GM23338 (cell line): ENCODE results near the gene KLK12. TPM values are rescaled to one million over a fixed set of nuclear protein-coding genes. Genes with fewer than 3 reads are reported as not detected.

Experiments used
- ATAC-seq: fragments of 200-7000 bp; cut with Tn5 transposase; 3 replicates; pipeline ENCODE4 v1.9.1; 2020
- DNase-seq: peaks from one replicate; pipeline ENCODE4 v3.0.0-alpha.2; 2015; ENCODE audit warnings: low spot score
- H2AFZ ChIP-seq: fragments of 200-600 bp; sonication (generic); 2 replicates; pipeline ENCODE4 v1.8.0; 2016; ENCODE audit warnings: antibody characterized with exemption, mild to moderate bottlenecking, moderate library complexity
- H3F3A ChIP-seq: fragments of 200-600 bp; sonication (generic); replicated peaks from 2 replicates; pipeline ENCODE4 v1.8.0; 2017; ENCODE audit warnings: antibody characterized with exemption, mixed run types, low read depth
- H3K27ac ChIP-seq: fragments of 200-600 bp; sonication (generic); 2 replicates; pipeline ENCODE4 v1.6.1; 2016; ENCODE audit warnings: low read depth
- H3K27me3 ChIP-seq: fragments of 200-600 bp; sonication (generic); 2 replicates; pipeline ENCODE4 v1.8.0; 2016; ENCODE audit warnings: mild to moderate bottlenecking, mixed run types, moderate library complexity; ENCODE audit not compliant: insufficient read depth
- H3K36me3 ChIP-seq: fragments of 200-600 bp; sonication (generic); 2 replicates; pipeline ENCODE4 v1.8.0; 2016; ENCODE audit warnings: mild to moderate bottlenecking; ENCODE audit not compliant: insufficient read depth
- H3K4me1 ChIP-seq: fragments of 200-600 bp; sonication (generic); 2 replicates; pipeline ENCODE4 v1.8.0; 2016; ENCODE audit warnings: mild to moderate bottlenecking, moderate library complexity; ENCODE audit not compliant: insufficient read depth
- H3K4me2 ChIP-seq: fragments of 200-600 bp; sonication (generic); 2 replicates; pipeline ENCODE4 v1.7.1; 2017; ENCODE audit warnings: mixed run types
- H3K4me3 ChIP-seq: fragments of 200-600 bp; sonication (generic); 2 replicates; pipeline ENCODE4 v1.6.1; 2016; ENCODE audit warnings: mixed run types
- H3K79me2 ChIP-seq: fragments of 200-600 bp; sonication (generic); replicated peaks from 2 replicates; pipeline ENCODE4 v1.8.0; 2017; ENCODE audit warnings: mild to moderate bottlenecking; ENCODE audit not compliant: insufficient read depth
- H3K9me2 ChIP-seq: fragments of 200-600 bp; sonication (generic); 2 replicates; pipeline ENCODE4 v1.8.0; 2017; ENCODE audit not compliant: insufficient read depth
- H4K20me1 ChIP-seq: fragments of 200-600 bp; sonication (generic); replicated peaks from 2 replicates; pipeline ENCODE4 v1.8.0; 2017; ENCODE audit warnings: mild to moderate bottlenecking; ENCODE audit not compliant: insufficient read depth
- H3K27ac Mint-ChIP-seq: 2 replicates; pipeline ENCODE4 v1.8.0; 2020; ENCODE audit warnings: inconsistent platforms, mild to moderate bottlenecking, moderate library complexity, mixed read lengths
- H3K27me3 Mint-ChIP-seq: 3 replicates; pipeline ENCODE4 v1.8.0; 2022; ENCODE audit warnings: low read depth, mild to moderate bottlenecking, moderate library complexity, mixed read lengths, inconsistent platforms; ENCODE audit not compliant: insufficient read depth, poor library complexity
- H3K36me3 Mint-ChIP-seq: 3 replicates; pipeline ENCODE4 v1.8.0; 2021; ENCODE audit warnings: low read depth, mild to moderate bottlenecking, inconsistent platforms, moderate library complexity, mixed read lengths
- H3K4me1 Mint-ChIP-seq: 3 replicates; pipeline ENCODE4 v1.8.0; 2020; ENCODE audit warnings: mild to moderate bottlenecking, inconsistent platforms, mixed read lengths
- H3K4me3 Mint-ChIP-seq: 3 replicates; pipeline ENCODE4 v1.8.0; 2021; ENCODE audit warnings: moderate library complexity, mild to moderate bottlenecking, inconsistent platforms, mixed read lengths
- H3K9me3 Mint-ChIP-seq: 3 replicates; pipeline ENCODE4 v1.8.0; 2020; ENCODE audit warnings: moderate library complexity, mild to moderate bottlenecking, inconsistent platforms, mixed read lengths
- CREB1 ChIP-seq: fragments of 250-450 bp; sonication (Bioruptor Pico); IDR thresholded peaks from 2 replicates; pipeline ENCODE4 v1.5.0; 2020; ENCODE audit warnings: low read depth, mild to moderate bottlenecking, moderate library complexity
- CTCF ChIP-seq, 2 experiments: fragments of 200-600 bp in 1 of 2; sonication (generic) in 1 of 2; conservative IDR thresholded peaks; 2 replicates each; pipeline versions ENCODE4 v1.5.1 to v1.6.1; 2016 to 2017; ENCODE audit warnings: antibody characterized with exemption in 2 of 2, low read depth in 2 of 2, mild to moderate bottlenecking in 2 of 2, moderate library complexity in 1 of 2
- EZH2 ChIP-seq: fragments of 200-600 bp; sonication (generic); IDR thresholded peaks from one replicate; pipeline ENCODE4 v1.8.0; 2017; ENCODE audit warnings: antibody characterized with exemption, mild to moderate bottlenecking, low read depth; ENCODE audit not compliant: unreplicated experiment
- EZH2phosphoT487 ChIP-seq: fragments of 200-600 bp; sonication (generic); IDR thresholded peaks from one replicate; pipeline ENCODE4 v1.8.1; 2018; ENCODE audit warnings: antibody characterized with exemption; ENCODE audit not compliant: unreplicated experiment
- JUNB ChIP-seq: IDR thresholded peaks from one replicate; pipeline ENCODE4 v1.6.1; 2016; ENCODE audit warnings: antibody characterized with exemption; ENCODE audit not compliant: unreplicated experiment
- NANOG ChIP-seq: IDR thresholded peaks from 2 replicates; pipeline ENCODE4 v1.6.1; 2016; ENCODE audit warnings: antibody characterized with exemption, borderline replicate concordance
- POLR2AphosphoS5 ChIP-seq: IDR thresholded peaks from 2 replicates; pipeline ENCODE4 v1.6.1; 2016; ENCODE audit warnings: antibody characterized with exemption, low read depth
- REST ChIP-seq: IDR thresholded peaks from one replicate; pipeline ENCODE4 v1.6.1; 2018; ENCODE audit warnings: antibody characterized with exemption; ENCODE audit not compliant: unreplicated experiment
- STAT1 ChIP-seq: IDR thresholded peaks from one replicate; pipeline ENCODE4 v1.6.1; 2016; ENCODE audit warnings: antibody characterized with exemption; ENCODE audit not compliant: unreplicated experiment
- ZNF114 ChIP-seq: fragments of 250-450 bp; sonication (Bioruptor Pico); IDR thresholded peaks from 2 replicates; pipeline ENCODE4 v1.5.0; 2020; ENCODE audit warnings: mild to moderate bottlenecking, moderate library complexity
- ZNF331 ChIP-seq: fragments of 250-450 bp; sonication (Bioruptor Pico); IDR thresholded peaks from 2 replicates; pipeline ENCODE4 v1.5.0; 2020; ENCODE audit warnings: low read depth, mild to moderate bottlenecking, moderate library complexity
- ZNF462 ChIP-seq: fragments of 250-450 bp; sonication (Bioruptor Pico); IDR thresholded peaks from 2 replicates; pipeline ENCODE4 v1.5.0; 2020; ENCODE audit warnings: mild to moderate bottlenecking, moderate library complexity
- polyA plus RNA-seq: library from polyadenylated mRNA; unstranded; fragments of >200 nt; fragmentation: Nextera tagmentation; extraction: Ambion mirVana; gene quantifications from 2 replicates; pipeline ENCODE4 v1.2.1, GENCODE V29; 2016
- total RNA-seq: library from RNA; depleted of rRNA; stranded (reverse); fragments of >200 nt; shearing (Covaris generic); gene quantifications from 2 replicates; pipeline ENCODE4 v1.2.3, GENCODE V29; 2014
- TF ChIP-seq, protein P1 (sequence below): IDR thresholded peaks from 2 replicates; pipeline ENCODE4 v1.6.1; 2016; ENCODE audit warnings: antibody characterized with exemption

KLK12 gene
- total and polyA plus RNA-seq, 2 experiments from 2014 or later = not detected

DNA sequence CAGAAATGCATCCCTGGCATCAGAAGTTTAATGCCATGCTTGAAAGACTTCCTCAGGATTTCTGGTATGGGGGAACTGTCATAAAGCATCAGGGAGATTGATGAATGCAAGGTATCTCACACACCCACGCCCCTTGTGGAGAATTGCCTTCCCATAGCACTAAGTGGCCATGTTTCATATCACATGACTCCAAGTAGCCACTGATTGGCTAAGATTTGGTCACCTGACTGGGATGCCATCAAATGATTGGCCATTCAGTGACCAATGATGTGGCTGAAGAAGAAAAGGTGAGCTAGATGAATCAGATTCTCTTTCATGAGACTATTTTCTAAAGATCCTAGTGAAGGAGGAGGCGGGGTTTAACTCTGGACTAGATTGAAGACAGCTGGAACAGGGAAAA lies 40.7 kb downstream of the KLK12 start:
- H3K9me3 Mint-ChIP-seq = peaks cover 7% of the 10 kb centered on the region
- peaks cover 16% of the 10 kb centered on the region for H3K27me3 Mint-ChIP-seq
- Histone ChIP-seq H3K4me3 (no peak overlapping the region), H3K9me2 (no peaks in the 10 kb centered on the region), H3K27ac (no peak overlapping the region), H3K4me1 (no peaks in the 10 kb centered on the region), H3K36me3 (no peaks in the 10 kb centered on the region), H4K20me1 (no peaks in the 10 kb centered on the region), H3F3A (no peaks in the 10 kb centered on the region), H3K27me3 (no peaks in the 10 kb centered on the region), H3K79me2 (no peaks in the 10 kb centered on the region), H3K4me2 (no peak overlapping the region), H2AFZ (no peak overlapping the region)
- H3K36me3 Mint-ChIP-seq = no peaks in the 10 kb centered on the region
- ATAC-seq (no peak), DNase-seq (no peak)
- H3K27ac Mint-ChIP-seq = no peak overlapping the region
- no peak for TF ChIP-seq ZNF114
- no peak for TF ChIP-seq STAT1
- TF ChIP-seq JUNB = no peak
- TF ChIP-seq CREB1 = no peak
- no peak for TF ChIP-seq EZH2
- no peak for TF ChIP-seq CTCF (conservative IDR thresholded peaks at IDR 0.05; ENCODE audit: low read depth in 2 of 2)
- no peak for TF ChIP-seq ZNF462
- TF ChIP-seq POLR2AphosphoS5 = no peak
- TF ChIP-seq, protein P1, sequence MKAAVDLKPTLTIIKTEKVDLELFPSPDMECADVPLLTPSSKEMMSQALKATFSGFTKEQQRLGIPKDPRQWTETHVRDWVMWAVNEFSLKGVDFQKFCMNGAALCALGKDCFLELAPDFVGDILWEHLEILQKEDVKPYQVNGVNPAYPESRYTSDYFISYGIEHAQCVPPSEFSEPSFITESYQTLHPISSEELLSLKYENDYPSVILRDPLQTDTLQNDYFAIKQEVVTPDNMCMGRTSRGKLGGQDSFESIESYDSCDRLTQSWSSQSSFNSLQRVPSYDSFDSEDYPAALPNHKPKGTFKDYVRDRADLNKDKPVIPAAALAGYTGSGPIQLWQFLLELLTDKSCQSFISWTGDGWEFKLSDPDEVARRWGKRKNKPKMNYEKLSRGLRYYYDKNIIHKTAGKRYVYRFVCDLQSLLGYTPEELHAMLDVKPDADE = no peak
- no peak for TF ChIP-seq EZH2phosphoT487
- no peak for TF ChIP-seq NANOG
- TF ChIP-seq ZNF331 = no peak
- no peak for TF ChIP-seq REST
- H3K4me3 Mint-ChIP-seq = no peak overlapping the region
- no peaks in the 10 kb centered on the region for H3K4me1 Mint-ChIP-seq
